ENCODE results near the gene SLC23A2.
"Not testable (repeated sequence)": the region's sequence is repeated elsewhere in the genome, so short reads cannot be mapped to it uniquely, and the experiment has no call there.

SLC23A2 gene

DNA sequence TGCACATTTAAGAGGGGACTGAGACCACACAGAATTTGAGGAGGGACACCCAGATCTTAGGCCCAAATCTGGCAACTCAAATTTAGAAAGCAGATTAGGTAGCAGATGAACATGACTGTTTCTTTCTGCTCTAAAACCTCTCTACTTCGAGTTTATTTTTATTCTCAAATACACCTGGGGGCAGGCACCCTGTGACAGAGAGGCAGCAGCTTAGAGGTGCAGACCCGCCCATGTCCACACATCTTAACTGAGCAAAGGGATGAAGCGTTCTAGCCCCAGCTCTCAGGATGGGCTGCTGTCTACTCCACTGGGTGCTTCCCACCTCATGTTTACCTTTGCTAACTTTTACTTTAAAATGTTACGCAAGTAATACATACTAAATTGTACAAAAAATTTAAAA, 125.0 kb downstream of the SLC23A2 start:
- DNase-seq (ENCODE audit: low read depth in 2 of 2) = no peak

- DNase-seq (ENCODE audit: low read depth in 2 of 2) = no peak
Measured at GRCh38 chr20:4875578-4876067, 125.7 kb downstream of the SLC23A2 start.

GRCh38 chr20:4873396-4873795, 127.9 kb downstream of the SLC23A2 start:
- no peak for DNase-seq (ENCODE audit: low read depth in 2 of 2)

GRCh38 chr20:4871486-4871885, 129.8 kb downstream of the SLC23A2 start:
- DNase-seq (ENCODE audit: low read depth in 2 of 2) = no peak

- no peak for DNase-seq (ENCODE audit: low read depth in 2 of 2)
Measured at GRCh38 chr20:4870906-4871305, 130.4 kb downstream of the SLC23A2 start.

DNA sequence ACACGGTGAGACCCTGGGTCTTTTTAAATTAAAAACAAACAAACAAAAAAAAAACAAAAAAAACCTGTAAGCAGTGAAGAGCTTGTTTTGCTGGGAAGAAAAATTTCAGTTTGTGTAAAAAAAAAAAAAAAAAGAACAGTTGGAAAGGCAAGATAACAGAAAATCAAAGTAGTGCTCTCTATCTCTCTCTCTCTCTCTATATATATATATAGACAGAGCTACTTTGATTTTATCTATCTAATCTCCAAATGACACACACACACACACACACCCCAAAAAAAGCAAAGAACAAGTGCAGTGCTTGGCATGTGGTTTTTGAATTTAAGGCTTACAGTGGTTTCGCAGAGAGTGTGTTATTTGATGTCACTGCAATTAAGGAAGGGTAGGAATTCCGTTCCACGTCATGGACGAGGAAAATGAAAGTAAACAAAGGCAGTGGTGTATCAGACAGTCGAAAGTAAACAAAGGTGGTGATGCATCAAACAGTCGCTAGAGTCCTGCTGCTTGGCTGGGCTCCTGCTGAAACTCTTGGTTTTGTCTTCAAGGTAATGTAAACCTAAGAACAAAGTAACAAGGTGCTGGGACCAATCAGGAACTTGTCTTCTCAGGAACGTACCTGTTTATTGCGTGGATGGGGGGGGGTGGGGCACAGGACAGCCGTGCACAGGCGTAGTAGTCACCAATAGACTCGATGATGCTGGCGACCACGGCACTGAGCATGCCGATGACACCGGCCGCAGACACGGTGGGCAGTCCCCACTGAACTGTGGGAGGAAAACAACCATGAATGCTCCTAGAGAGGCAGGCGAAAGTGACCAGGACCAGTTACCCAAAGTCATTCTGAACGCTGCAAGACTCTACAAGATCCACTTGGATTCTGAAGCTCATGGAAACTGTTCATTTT, 131.8 kb downstream of the SLC23A2 start:
- no peak for DNase-seq (ENCODE audit: low read depth in 2 of 2)

GRCh38 chr20:4867051-4867450, 134.3 kb downstream of the SLC23A2 start:
- no peak for DNase-seq (ENCODE audit: low read depth in 2 of 2)

GRCh38 chr20:4866429-4866828, 134.9 kb downstream of the SLC23A2 start:
- DNase-seq (ENCODE audit: low read depth in 2 of 2) = no peak

GRCh38 chr20:4864311-4864752, 137.0 kb downstream of the SLC23A2 start:
- no peak for DNase-seq (ENCODE audit: low read depth in 2 of 2)

GRCh38 chr20:4862661-4863060, 138.6 kb downstream of the SLC23A2 start:
- DNase-seq (ENCODE audit: low read depth in 2 of 2) = no peak

DNA sequence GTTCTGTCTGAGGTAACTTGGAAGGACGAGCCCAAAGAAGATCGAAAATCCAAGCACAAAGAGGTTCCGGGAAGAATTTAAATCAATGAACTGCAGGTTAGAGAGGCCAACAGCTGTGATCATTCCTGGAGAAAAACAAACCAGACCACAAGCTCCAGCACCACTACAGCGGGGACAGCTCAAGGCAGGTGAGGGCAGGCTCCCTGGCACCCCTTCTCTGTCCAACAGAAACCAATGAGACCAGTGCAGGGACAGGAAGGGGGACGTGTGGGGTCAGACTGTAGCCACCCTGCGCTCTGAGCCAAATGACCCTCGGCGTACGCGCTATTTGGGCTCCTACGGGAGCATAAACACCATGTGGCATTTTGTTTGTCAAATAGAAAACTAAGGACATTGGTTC, 139.3 kb downstream of the SLC23A2 start:
- no peak for DNase-seq (ENCODE audit: low read depth in 2 of 2)

- no peak for DNase-seq (ENCODE audit: low read depth in 2 of 2)
Measured at GRCh38 chr20:4858000-4858399, 143.3 kb downstream of the SLC23A2 start.

- DNase-seq (ENCODE audit: low read depth in 2 of 2) = no peak
Measured at GRCh38 chr20:4856022-4856755, 145.1 kb downstream of the SLC23A2 start.

DNA sequence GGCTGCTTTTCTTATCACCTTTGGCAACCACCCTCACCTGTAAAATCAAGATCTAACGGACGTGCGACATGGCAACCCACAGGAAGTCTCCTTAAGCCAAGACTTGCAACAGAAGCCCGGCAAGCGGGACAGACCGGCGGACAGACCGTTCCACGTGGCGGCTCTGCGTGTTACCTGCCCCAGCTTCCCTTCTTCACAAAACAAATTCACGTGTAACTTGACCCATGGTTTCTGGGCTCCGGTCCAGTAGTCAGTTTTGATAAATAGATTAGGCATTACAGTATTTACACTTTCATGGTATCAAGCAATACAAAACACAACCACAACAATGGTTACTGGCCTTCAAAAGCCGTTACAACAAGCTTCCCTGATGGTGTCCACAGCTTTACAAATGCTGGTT, 145.8 kb downstream of the SLC23A2 start:
- no peak for DNase-seq (ENCODE audit: low read depth in 2 of 2)

- DNase-seq (ENCODE audit: low read depth in 2 of 2) = no peak
Measured at GRCh38 chr20:4855097-4855496, 146.2 kb downstream of the SLC23A2 start.

DNA sequence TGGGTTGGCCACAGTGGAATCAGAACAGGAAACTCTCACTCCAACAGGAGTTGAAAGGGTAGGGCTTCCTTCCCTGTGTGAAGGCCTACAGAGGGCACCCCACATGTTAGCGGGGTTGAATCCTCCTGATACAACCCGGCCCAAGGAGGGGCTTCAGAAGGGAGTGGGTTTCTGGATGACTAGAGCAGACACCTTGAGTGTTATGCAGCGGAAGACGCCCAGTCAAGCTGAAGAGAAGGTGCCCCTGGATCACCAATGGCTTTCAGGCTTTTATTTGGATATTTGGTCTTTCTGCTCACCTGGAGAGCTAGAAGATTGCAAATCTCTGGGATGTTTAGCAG, 146.8 kb downstream of the SLC23A2 start:
- no peak for DNase-seq (ENCODE audit: low read depth in 2 of 2)

- no peak for DNase-seq (ENCODE audit: low read depth in 2 of 2)
Measured at GRCh38 chr20:4853757-4854560, 147.4 kb downstream of the SLC23A2 start.

DNA sequence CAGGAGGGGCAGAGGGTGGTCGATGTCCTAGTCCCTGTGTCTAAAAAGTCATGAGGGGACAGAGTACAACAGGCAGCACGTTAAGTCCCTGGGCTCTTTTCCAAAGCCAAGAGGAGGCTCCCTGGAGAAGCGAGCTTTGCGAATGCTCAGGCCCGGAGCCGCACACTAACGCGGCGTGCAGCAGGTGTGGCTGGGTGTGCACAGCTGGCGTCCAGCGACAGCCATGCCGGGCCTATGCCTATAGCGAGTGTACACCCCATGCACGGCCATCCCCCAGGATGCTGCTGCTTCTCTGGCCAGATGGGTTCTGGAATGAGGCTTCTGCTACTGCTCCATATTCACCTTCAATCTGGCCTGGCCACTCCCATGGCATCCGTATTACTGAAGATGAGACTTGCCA, 148.3 kb downstream of the SLC23A2 start:
- no peak for DNase-seq (ENCODE audit: low read depth in 2 of 2)

DNA sequence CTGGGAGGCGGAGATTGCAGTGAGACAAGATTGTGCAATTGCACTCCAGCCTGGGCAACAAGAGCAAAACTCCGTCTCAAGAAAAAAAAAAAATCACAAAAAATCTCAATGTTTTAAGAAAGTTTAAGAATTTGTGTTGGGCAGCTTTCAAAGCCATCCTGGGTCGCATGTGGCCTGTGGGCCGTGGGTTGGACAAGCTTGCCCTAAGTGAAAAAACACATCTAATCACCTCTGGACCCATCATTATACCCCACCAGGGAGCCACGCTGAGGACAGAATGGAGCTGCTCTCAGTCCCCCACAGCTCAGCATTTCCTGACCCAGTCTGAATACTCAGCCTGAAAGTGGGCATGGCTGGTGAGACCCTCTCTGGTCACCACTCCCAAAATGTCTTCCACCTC, 150.3 kb downstream of the SLC23A2 start:
- DNase-seq (ENCODE audit: low read depth in 2 of 2) = no peak

GRCh38 chr20:4848829-4849228, 152.5 kb downstream of the SLC23A2 start:
- DNase-seq (ENCODE audit: low read depth in 2 of 2) = not testable (repeated sequence)

DNA sequence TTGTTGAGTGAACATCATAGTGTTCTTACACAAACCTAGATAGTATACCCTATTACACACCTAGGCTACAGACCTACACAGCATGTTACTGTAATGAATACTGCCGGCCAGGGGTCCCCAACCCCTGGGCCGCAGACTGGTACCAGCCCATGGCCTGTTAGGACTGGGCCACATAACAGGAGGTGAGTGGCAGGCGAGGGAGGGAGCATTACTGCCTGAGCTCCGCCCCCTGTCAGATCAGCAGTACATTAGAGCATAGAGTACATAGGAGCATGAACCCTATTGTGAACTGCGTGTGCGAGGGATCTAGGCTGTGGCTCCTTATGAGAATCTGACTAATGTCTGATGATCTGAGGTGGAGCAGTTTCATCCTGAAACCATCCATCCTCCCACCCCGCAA, 153.3 kb downstream of the SLC23A2 start:
- DNase-seq (ENCODE audit: low read depth in 2 of 2) = no peak

GRCh38 chr20:4846821-4847220, 154.5 kb downstream of the SLC23A2 start:
- no peak for DNase-seq (ENCODE audit: low read depth in 2 of 2)
